OCI-LY3 (cell line): ENCODE data around the gene TMEM183A.

Experiments used
- EZH2phosphoT487 ChIP-seq: fragments of 200-600 bp; shearing (Covaris generic); IDR thresholded peaks from 2 replicates; pipeline ENCODE4 v1.6.1; 2018; ENCODE audit warnings: antibody characterized with exemption, mixed run types, low read depth
- TF ChIP-seq, protein P1 (sequence below): fragments of 200-600, 300-600 bp; sonication (generic); IDR thresholded peaks from 2 replicates; pipeline ENCODE4 v1.5.1; 2014; ENCODE audit warnings: antibody characterized with exemption, low read length, low read depth

DNA sequence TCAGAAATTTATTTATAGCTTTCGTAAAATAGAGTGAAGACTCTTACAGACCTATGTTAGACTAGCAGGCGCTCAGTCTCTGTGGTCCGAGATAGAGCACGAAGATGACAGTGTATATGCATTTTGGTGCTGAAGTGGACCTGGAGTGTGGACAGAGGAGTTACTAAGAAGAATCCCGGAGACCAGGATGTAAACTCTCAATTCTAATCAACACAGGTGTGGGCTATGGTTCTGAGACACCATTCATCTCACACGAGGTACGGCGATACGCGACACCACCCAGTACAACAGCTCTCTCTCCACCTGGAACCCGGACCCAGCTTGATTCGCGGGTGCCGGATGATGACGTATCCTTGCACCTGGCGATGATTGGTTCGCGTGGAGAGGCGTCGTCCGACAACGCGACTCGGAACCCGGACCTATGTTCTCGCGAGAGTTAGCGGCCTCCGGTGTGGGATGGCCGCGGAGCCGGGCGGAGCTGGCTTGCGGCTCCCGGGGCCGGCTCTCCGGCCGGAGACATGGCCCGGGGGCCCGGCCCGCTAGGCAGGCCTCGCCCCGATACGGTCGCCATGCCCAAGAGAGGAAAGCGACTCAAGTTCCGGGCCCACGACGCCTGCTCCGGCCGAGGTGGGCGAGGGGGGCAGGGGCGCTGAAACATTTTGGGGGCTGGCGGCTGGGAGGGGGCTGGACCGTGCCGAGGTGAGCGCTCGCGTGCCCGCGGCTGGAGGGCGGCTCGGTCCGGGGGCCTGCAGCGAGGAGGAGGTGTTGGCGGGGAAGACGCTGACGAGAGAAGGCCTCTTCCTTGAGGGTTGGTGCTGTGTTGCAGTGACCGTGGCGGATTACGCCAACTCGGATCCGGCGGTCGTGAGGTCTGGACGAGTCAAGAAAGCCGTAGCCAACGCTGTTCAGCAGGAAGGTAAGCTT lies at the start of gene TMEM183A:
- TF ChIP-seq, protein P1, sequence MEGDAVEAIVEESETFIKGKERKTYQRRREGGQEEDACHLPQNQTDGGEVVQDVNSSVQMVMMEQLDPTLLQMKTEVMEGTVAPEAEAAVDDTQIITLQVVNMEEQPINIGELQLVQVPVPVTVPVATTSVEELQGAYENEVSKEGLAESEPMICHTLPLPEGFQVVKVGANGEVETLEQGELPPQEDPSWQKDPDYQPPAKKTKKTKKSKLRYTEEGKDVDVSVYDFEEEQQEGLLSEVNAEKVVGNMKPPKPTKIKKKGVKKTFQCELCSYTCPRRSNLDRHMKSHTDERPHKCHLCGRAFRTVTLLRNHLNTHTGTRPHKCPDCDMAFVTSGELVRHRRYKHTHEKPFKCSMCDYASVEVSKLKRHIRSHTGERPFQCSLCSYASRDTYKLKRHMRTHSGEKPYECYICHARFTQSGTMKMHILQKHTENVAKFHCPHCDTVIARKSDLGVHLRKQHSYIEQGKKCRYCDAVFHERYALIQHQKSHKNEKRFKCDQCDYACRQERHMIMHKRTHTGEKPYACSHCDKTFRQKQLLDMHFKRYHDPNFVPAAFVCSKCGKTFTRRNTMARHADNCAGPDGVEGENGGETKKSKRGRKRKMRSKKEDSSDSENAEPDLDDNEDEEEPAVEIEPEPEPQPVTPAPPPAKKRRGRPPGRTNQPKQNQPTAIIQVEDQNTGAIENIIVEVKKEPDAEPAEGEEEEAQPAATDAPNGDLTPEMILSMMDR, result no peak
- TF ChIP-seq EZH2phosphoT487, result no peak
